ENCODE results near the gene BRPF3.

GRCh38 chr6:36177166-36177565, 19.4 kb upstream of the BRPF3 start:
- TF ChIP-seq, protein P1, sequence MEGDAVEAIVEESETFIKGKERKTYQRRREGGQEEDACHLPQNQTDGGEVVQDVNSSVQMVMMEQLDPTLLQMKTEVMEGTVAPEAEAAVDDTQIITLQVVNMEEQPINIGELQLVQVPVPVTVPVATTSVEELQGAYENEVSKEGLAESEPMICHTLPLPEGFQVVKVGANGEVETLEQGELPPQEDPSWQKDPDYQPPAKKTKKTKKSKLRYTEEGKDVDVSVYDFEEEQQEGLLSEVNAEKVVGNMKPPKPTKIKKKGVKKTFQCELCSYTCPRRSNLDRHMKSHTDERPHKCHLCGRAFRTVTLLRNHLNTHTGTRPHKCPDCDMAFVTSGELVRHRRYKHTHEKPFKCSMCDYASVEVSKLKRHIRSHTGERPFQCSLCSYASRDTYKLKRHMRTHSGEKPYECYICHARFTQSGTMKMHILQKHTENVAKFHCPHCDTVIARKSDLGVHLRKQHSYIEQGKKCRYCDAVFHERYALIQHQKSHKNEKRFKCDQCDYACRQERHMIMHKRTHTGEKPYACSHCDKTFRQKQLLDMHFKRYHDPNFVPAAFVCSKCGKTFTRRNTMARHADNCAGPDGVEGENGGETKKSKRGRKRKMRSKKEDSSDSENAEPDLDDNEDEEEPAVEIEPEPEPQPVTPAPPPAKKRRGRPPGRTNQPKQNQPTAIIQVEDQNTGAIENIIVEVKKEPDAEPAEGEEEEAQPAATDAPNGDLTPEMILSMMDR (IDR thresholded peaks at IDR 0.05), result no peak
- TF ChIP-seq, protein P2, sequence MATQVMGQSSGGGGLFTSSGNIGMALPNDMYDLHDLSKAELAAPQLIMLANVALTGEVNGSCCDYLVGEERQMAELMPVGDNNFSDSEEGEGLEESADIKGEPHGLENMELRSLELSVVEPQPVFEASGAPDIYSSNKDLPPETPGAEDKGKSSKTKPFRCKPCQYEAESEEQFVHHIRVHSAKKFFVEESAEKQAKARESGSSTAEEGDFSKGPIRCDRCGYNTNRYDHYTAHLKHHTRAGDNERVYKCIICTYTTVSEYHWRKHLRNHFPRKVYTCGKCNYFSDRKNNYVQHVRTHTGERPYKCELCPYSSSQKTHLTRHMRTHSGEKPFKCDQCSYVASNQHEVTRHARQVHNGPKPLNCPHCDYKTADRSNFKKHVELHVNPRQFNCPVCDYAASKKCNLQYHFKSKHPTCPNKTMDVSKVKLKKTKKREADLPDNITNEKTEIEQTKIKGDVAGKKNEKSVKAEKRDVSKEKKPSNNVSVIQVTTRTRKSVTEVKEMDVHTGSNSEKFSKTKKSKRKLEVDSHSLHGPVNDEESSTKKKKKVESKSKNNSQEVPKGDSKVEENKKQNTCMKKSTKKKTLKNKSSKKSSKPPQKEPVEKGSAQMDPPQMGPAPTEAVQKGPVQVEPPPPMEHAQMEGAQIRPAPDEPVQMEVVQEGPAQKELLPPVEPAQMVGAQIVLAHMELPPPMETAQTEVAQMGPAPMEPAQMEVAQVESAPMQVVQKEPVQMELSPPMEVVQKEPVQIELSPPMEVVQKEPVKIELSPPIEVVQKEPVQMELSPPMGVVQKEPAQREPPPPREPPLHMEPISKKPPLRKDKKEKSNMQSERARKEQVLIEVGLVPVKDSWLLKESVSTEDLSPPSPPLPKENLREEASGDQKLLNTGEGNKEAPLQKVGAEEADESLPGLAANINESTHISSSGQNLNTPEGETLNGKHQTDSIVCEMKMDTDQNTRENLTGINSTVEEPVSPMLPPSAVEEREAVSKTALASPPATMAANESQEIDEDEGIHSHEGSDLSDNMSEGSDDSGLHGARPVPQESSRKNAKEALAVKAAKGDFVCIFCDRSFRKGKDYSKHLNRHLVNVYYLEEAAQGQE (IDR thresholded peaks at IDR 0.05; ENCODE audit: insufficient read depth in 1 of 2, low read depth in 2 of 2, low read length in 1 of 2), result no peak
- TF ChIP-seq SIN3A (IDR thresholded peaks at IDR 0.05; ENCODE audit: borderline replicate concordance, insufficient read depth, low read depth, low read length), result no peak
- TF ChIP-seq POLR2AphosphoS5 (IDR thresholded peaks at IDR 0.05; ENCODE audit: low read depth, low read length), result no peak

Data from Panc1 (cell line).